GM12878 (cell line): ENCODE data around the gene PRR14L. TPM values are rescaled to one million over a fixed set of nuclear protein-coding genes. Genes with fewer than 3 reads are reported as not detected.

Experiments used
- ATAC-seq: fragments of 200-7000 bp; cut with Tn5 transposase; 3 replicates; pipeline ENCODE4 v1.9.1; 2020; ENCODE audit warnings: mild to moderate bottlenecking, moderate library complexity
- BruUV-seq: library from RNA; stranded (reverse); fragments of 400-500 nt; replicated peaks from 2 replicates; lab custom pipeline; 2021; lab: Mats Ljungman, UMichigan
- CTCF ChIA-PET: fragments of 300-600 bp; sonication (Branson Sonifier 250); formaldehyde crosslinking; extraction: SDS; loops from one replicate; lab custom pipeline; 2021; ENCODE audit warnings: inconsistent platforms; lab: Yijun Ruan, JAX
- POLR2A ChIA-PET: fragments of 350-600 bp; formaldehyde crosslinking; extraction: SDS; loops from one replicate; lab custom pipeline; 2021; ENCODE audit warnings: inconsistent platforms; lab: Charles Lee
- RAD21 ChIA-PET: fragments of 300-600 bp; sonication (Branson Sonifier 250); formaldehyde crosslinking; loops from one replicate; lab custom pipeline; 2023; ENCODE audit warnings: antibody characterized with exemption; ENCODE audit not compliant: unreplicated experiment; lab: Charles Lee
- SMC1A ChIA-PET: fragments of 300-600 bp; sonication (Branson Sonifier 250); formaldehyde crosslinking; loops from one replicate; lab custom pipeline; 2023; ENCODE audit not compliant: unreplicated experiment, uncharacterized antibody; lab: Charles Lee
- DNase-seq: peaks from one replicate; pipeline ENCODE4 v3.0.0-alpha.2; 2011; ENCODE audit warnings: low read depth, low spot score
- FAIRE-seq: peaks from 3 replicates; lab custom pipeline; 2011; peaks lifted over from hg19 to GRCh38; lab: Jason Lieb, UNC
- H2AFZ ChIP-seq: 2 replicates; pipeline ENCODE4 v1.6.0; 2011; ENCODE audit warnings: low read depth, low read length, control low read depth; ENCODE audit not compliant: control insufficient read depth
- H3K27ac ChIP-seq: 2 replicates; pipeline ENCODE4 v1.5.1; 2011; ENCODE audit warnings: control low read depth; ENCODE audit not compliant: control insufficient read depth, insufficient read depth
- H3K27me3 ChIP-seq, 2 experiments: replicated peaks in 1 of 2; 2 replicates each; pipeline versions ENCODE4 v1.6.0 to v1.6.1; 2011; ENCODE audit warnings: low read length in 1 of 2; ENCODE audit not compliant: control insufficient read depth in 2 of 2, insufficient read depth in 2 of 2
- H3K36me3 ChIP-seq, 2 experiments: 2 replicates each; pipeline ENCODE4 v1.5.1; 2011; ENCODE audit warnings: low read length in 1 of 2; ENCODE audit not compliant: control insufficient read depth in 2 of 2, insufficient read depth in 2 of 2
- H3K4me1 ChIP-seq: 2 replicates; pipeline ENCODE4 v1.6.1; 2011; ENCODE audit warnings: mild to moderate bottlenecking, low read length, moderate library complexity, mixed read lengths; ENCODE audit not compliant: control insufficient read depth, insufficient read depth
- H3K4me2 ChIP-seq: 2 replicates; pipeline ENCODE4 v1.6.0; 2011; ENCODE audit warnings: control low read depth; ENCODE audit not compliant: control insufficient read depth, insufficient read depth
- H3K4me3 ChIP-seq: fragments of 200-600 bp; sonication (generic); 2 replicates; pipeline ENCODE4 v1.5.1; 2016
- H3K79me2 ChIP-seq: 2 replicates; pipeline ENCODE4 v1.6.0; 2011; ENCODE audit warnings: low read length; ENCODE audit not compliant: control insufficient read depth, insufficient read depth
- H3K9ac ChIP-seq: 2 replicates; pipeline ENCODE4 v1.8.0; 2011; ENCODE audit warnings: low read length, control low read depth, mixed read lengths; ENCODE audit not compliant: control insufficient read depth, insufficient read depth
- H3K9me3 ChIP-seq: replicated peaks from 3 replicates; pipeline ENCODE4 v1.5.1; 2011; ENCODE audit warnings: mild to moderate bottlenecking, low read length; ENCODE audit not compliant: control insufficient read depth, insufficient read depth
- H4K20me1 ChIP-seq: 2 replicates; pipeline ENCODE4 v1.6.0; 2011; ENCODE audit not compliant: control insufficient read depth, insufficient read depth
- BCLAF1 ChIP-seq: fragments of 450-650 bp; IDR thresholded peaks from 2 replicates; pipeline ENCODE4 v1.6.1; 2017; ENCODE audit warnings: antibody characterized with exemption, mild to moderate bottlenecking, moderate library complexity
- CBFB ChIP-seq: IDR thresholded peaks from 2 replicates; pipeline ENCODE4 v1.6.1; 2016; ENCODE audit warnings: antibody characterized with exemption, low read depth
- CREB1 ChIP-seq: IDR thresholded peaks from 2 replicates; pipeline ENCODE4 v1.6.1; 2012; ENCODE audit warnings: low read depth, mild to moderate bottlenecking, inconsistent platforms
- ELK1 ChIP-seq: IDR thresholded peaks from 2 replicates; pipeline ENCODE4 v1.6.1; 2012; ENCODE audit warnings: low read depth, low read length, improper control_type of control experiment
- FOXK2 ChIP-seq: fragments of 450-650 bp; IDR thresholded peaks from 2 replicates; pipeline ENCODE4 v1.6.1; 2017; ENCODE audit warnings: mild to moderate bottlenecking, moderate library complexity
- HDAC2 ChIP-seq: fragments of 200-600 bp; sonication (generic); IDR thresholded peaks from 2 replicates; pipeline ENCODE4 v1.6.1; 2017
- HSF1 ChIP-seq: fragments of 150-350 bp; IDR thresholded peaks from 2 replicates; pipeline ENCODE4 v1.6.1; 2014; ENCODE audit warnings: mild to moderate bottlenecking, low read depth, low read length
- MAX ChIP-seq: IDR thresholded peaks from 2 replicates; pipeline ENCODE4 v1.6.1; 2012; ENCODE audit warnings: low read depth, low read length, improper control_type of control experiment
- MEF2A ChIP-seq: IDR thresholded peaks from 2 replicates; pipeline ENCODE4 v1.6.1; 2011; ENCODE audit warnings: low read depth, mild to moderate bottlenecking, low read length, moderate library complexity; ENCODE audit not compliant: insufficient read depth
- MXI1 ChIP-seq: fragments of 150-350 bp; IDR thresholded peaks from 2 replicates; pipeline ENCODE4 v1.6.1; 2011; ENCODE audit warnings: low read depth, mild to moderate bottlenecking, inconsistent platforms, low read length, improper control_type of control experiment
- MYB ChIP-seq: fragments of 150-350 bp; IDR thresholded peaks from 2 replicates; pipeline ENCODE4 v1.6.1; 2014; ENCODE audit warnings: mild to moderate bottlenecking, low read depth, low read length, borderline replicate concordance
- NR2C2 ChIP-seq: IDR thresholded peaks from 2 replicates; pipeline ENCODE4 v1.6.1; 2011; ENCODE audit warnings: borderline replicate concordance, low read depth; ENCODE audit not compliant: control insufficient read depth, insufficient read length
- POLR2A ChIP-seq: IDR thresholded peaks from 2 replicates; pipeline ENCODE4 v1.6.1; 2011; ENCODE audit warnings: low read depth, mild to moderate bottlenecking, low read length
- RCOR1 ChIP-seq: conservative IDR thresholded peaks from 2 replicates; pipeline ENCODE4 v1.6.1; 2012; ENCODE audit warnings: low read depth, low read length, improper control_type of control experiment
- SKIL ChIP-seq: fragments of 450-650 bp; IDR thresholded peaks from 2 replicates; pipeline ENCODE4 v1.6.1; 2017; ENCODE audit warnings: mild to moderate bottlenecking, low read depth, inconsistent platforms; ENCODE audit not compliant: poor library complexity, severe bottlenecking
- SMC3 ChIP-seq: IDR thresholded peaks from 2 replicates; pipeline ENCODE4 v1.6.1; 2011; ENCODE audit warnings: low read length, improper control_type of control experiment, borderline replicate concordance
- WRNIP1 ChIP-seq: IDR thresholded peaks from 2 replicates; pipeline ENCODE4 v1.6.1; 2011; ENCODE audit warnings: low read depth, low read length, improper control_type of control experiment, borderline replicate concordance
- ZNF217 ChIP-seq: fragments of 450-650 bp; IDR thresholded peaks from 2 replicates; pipeline ENCODE4 v1.6.1; 2017; ENCODE audit warnings: antibody characterized with exemption, mild to moderate bottlenecking
- WGBS: methylation state at CpG from one replicate; pipeline ENCODE4 v1.1.6; 2016; ENCODE audit warnings: low lambda C conversion rate; ENCODE audit not compliant: insufficient replicate concordance, insufficient coverage; ENCODE audit errors: missing lambda C conversion rate; 5-methylcytosine and 5-hydroxymethylcytosine counted together
- in situ Hi-C: fragments of 300-500 bp; cut with MboI; formaldehyde crosslinking; loops from 9 replicates; pipeline ENCODE4 v1.14.3; 2018; ENCODE audit warnings: mixed read lengths
- intact Hi-C: fragments of 100-400 bp; cut with micrococcal nuclease; formaldehyde crosslinking; loops from one replicate; pipeline ENCODE4 v1.14.2; 2022; ENCODE audit not compliant: unreplicated experiment
- polyA plus RNA-seq, 11 experiments: library from polyadenylated mRNA; depleted of rRNA in 4 of 11; unstranded in 6 of 11; stranded (reverse) in 5 of 11; fragments of >200 nt; fragmentation: Nextera tagmentation in 4 of 11; fragmentation: Illumina TruSeq in 1 of 11; extraction: Ambion mirVana in 4 of 11; extraction: Trizol in 1 of 11; gene quantifications; 1 replicate in 1 of 11; 2 replicates in 10 of 11; pipeline versions ENCODE4 v1.2.1 to v1.2.3, GENCODE V29; 2011 to 2016; ENCODE audit warnings: inconsistent platforms in 2 of 11, missing spikeins in 2 of 11, low read depth in 1 of 11
- total RNA-seq, 4 experiments: library from RNA; depleted of rRNA in 3 of 4; stranded (reverse); fragments of >200 nt in 3 of 4; fragmentation: Illumina TruSeq in 1 of 4; extraction: Trizol in 1 of 4; gene quantifications; 2 replicates each; pipeline versions ENCODE4 v1.2.1 to v1.2.3, GENCODE V29; 2013 to 2021

PRR14L gene
- total and polyA plus RNA-seq, 10 of the 15 experiments (the other 5 are each of a cell fraction or from before 2014, with no cell fraction given) = 4.2 to 49.0 (median 21.4) TPM

- intact Hi-C loops = no loop called here
- Histone ChIP-seq H3K27ac (no peak overlapping the region), H3K27me3 (no peaks in the 10 kb centered on the region), H3K4me3 (no peak overlapping the region), H3K9ac (no peak overlapping the region), H3K9me3 (no peaks in the 10 kb centered on the region), H4K20me1 (no peaks in the 10 kb centered on the region), H3K4me2 (no peak overlapping the region), H2AFZ (no peak overlapping the region), H3K36me3 (peaks cover 3 to 6% of the 10 kb centered on the region in 2 experiments), H3K79me2 (peaks cover 26% of the 10 kb centered on the region), H3K4me1 (peaks cover 3% of the 10 kb centered on the region; the same call in 1 of the 2 replicates)
- WGBS = 98% methylated on average over 5 of the region's 5 CpGs
- POLR2A ChIA-PET = interaction anchor here (0.5 kb wide), 1 partner anchor 13 kb away, joined by 7 read pairs; no protein-coding TSS in a partner anchor
- BruUV-seq = no TSS peak
- CTCF ChIA-PET = no interaction called here
- SMC1A ChIA-PET = interaction anchor here (0.9 kb wide), 1 partner anchor 11 kb away, joined by 3 read pairs; no protein-coding TSS in a partner anchor
- no peak for DNase-seq
- FAIRE-seq = no peak
- in situ Hi-C loops = no loop called here
- ATAC-seq = no peak
- RAD21 ChIA-PET = no interaction called here
- no peak for TF ChIP-seq HSF1
- no peak for TF ChIP-seq MYB
- TF ChIP-seq RCOR1 = no peak
- TF ChIP-seq WRNIP1 = no peak
- TF ChIP-seq BCLAF1 = no peak
- TF ChIP-seq ELK1 = no peak
- no peak for TF ChIP-seq POLR2A
- TF ChIP-seq MXI1 = no peak
- no peak for TF ChIP-seq FOXK2
- TF ChIP-seq SMC3 = no peak
- no peak for TF ChIP-seq CBFB
- no peak for TF ChIP-seq ZNF217
- no peak for TF ChIP-seq CREB1
- no peak for TF ChIP-seq SKIL
- no peak for TF ChIP-seq MAX
- TF ChIP-seq HDAC2 = no peak
- TF ChIP-seq NR2C2 = no peak
- no peak for TF ChIP-seq MEF2A
Observed at GRCh38 chr22:31737932-31738331, 12.0 kb downstream of the PRR14L start.
